Measurements from ENCODE around the gene CHD2.
A peak's percentile ranks its signal among the peaks of the same experiment; 100 is the strongest.

CHD2 gene

DNA sequence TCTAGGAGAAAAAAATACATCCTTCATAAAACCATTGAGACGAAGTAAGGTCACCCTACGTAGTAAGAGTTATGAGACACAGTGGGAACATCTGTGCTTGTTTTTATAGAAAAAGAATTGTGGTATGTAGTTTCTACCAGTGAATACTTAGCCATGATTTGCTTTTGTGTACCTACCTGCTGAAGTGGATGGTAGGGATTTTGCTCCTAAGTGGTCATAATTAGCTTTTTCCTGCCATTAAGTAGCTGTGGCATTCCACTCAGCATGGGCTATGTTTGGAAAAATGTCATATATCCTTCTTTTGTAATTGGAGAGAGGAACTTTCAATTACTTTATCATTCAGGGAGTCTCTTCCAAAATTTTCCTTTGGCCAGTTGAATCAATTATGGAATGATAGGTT, 63.7 kb downstream of the CHD2 start:
- TF ChIP-seq, protein P1, sequence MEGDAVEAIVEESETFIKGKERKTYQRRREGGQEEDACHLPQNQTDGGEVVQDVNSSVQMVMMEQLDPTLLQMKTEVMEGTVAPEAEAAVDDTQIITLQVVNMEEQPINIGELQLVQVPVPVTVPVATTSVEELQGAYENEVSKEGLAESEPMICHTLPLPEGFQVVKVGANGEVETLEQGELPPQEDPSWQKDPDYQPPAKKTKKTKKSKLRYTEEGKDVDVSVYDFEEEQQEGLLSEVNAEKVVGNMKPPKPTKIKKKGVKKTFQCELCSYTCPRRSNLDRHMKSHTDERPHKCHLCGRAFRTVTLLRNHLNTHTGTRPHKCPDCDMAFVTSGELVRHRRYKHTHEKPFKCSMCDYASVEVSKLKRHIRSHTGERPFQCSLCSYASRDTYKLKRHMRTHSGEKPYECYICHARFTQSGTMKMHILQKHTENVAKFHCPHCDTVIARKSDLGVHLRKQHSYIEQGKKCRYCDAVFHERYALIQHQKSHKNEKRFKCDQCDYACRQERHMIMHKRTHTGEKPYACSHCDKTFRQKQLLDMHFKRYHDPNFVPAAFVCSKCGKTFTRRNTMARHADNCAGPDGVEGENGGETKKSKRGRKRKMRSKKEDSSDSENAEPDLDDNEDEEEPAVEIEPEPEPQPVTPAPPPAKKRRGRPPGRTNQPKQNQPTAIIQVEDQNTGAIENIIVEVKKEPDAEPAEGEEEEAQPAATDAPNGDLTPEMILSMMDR (IDR thresholded peaks at IDR 0.05; ENCODE audit: control insufficient read depth, insufficient read depth, low read depth, low read length, missing control alignments): no peak
- H3K4me3 ChIP-seq (ENCODE audit: control insufficient read depth, low read depth, low read length): no peak overlapping the region
- DNase-seq (ENCODE audit: low read depth): no peak

GRCh38 chr15:92968926-92969651, 69.0 kb downstream of the CHD2 start:
- H3K4me3 ChIP-seq (ENCODE audit: control insufficient read depth, low read depth, low read length): no peak overlapping the region
- no peak for DNase-seq (ENCODE audit: low read depth)
- TF ChIP-seq, protein P1 (IDR thresholded peaks at IDR 0.05; ENCODE audit: control insufficient read depth, insufficient read depth, low read depth, low read length, missing control alignments): peak; percentile 17

DNA sequence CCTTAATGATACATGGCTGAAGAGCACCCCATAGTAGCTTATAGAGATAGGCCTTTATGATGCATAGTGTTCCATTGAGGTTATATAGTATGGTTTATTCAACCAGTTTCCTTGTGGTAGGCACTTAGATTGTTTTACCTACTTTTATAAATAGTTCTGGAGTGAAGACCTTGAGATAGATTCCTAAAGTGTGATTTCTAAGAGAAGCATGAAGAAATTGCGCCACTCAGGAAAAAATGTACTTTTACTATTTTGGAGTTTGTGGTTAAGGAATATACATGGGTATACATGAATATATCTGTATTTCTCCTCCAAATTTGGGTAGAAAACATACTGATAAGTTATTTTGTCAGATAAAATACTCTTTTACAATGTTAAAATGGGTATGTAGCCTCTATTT, 70.5 kb downstream of the CHD2 start:
- no peak overlapping the region for H3K4me3 ChIP-seq (ENCODE audit: control insufficient read depth, low read depth, low read length)
- TF ChIP-seq, protein P1 (IDR thresholded peaks at IDR 0.05; ENCODE audit: control insufficient read depth, insufficient read depth, low read depth, low read length, missing control alignments): no peak
- DNase-seq (ENCODE audit: low read depth): no peak

DNA sequence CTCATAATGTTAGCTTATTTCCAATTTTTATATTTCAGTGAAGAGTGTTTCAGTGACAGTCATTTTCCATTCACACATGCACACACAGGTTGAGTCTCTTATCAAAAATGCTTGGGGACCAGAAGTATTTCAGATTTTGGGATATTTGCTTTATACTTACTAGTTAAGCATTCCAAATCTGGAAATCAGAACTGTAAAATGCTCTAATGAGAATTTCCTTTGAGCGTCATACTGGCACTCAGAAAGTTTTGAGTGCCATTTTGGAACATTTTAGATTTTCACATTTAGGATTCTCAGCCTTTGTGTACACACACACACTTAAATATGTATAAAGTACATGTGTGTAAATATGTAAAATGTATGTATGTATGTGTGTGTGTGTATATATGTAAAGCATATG, 71.0 kb downstream of the CHD2 start:
- DNase-seq (ENCODE audit: low read depth): no peak
- no peak overlapping the region for H3K4me3 ChIP-seq (ENCODE audit: control insufficient read depth, low read depth, low read length)
- TF ChIP-seq, protein P1 (IDR thresholded peaks at IDR 0.05; ENCODE audit: control insufficient read depth, insufficient read depth, low read depth, low read length, missing control alignments): no peak

DNA sequence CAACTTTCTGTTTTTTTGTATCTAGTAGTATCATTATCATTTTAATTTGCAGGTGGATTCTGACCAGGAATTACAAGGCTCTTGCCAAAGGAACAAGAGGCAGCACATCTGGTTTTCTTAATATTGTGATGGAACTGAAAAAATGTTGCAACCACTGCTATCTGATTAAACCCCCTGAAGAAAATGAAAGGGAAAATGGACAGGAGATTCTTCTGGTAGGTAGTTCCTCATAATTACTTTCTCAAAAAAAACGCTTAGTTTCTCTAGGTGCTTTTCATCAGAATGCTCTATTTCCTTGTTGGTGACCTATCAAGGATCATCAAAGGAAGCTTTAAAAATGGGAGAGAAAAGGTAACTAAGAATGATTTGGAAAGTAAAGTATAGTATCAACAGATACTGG, 71.6 kb downstream of the CHD2 start:
- no peak for DNase-seq (ENCODE audit: low read depth)
- no peak overlapping the region for H3K4me3 ChIP-seq (ENCODE audit: control insufficient read depth, low read depth, low read length)
- TF ChIP-seq, protein P1 (IDR thresholded peaks at IDR 0.05; ENCODE audit: control insufficient read depth, insufficient read depth, low read depth, low read length, missing control alignments): no peak

- no peak for DNase-seq (ENCODE audit: low read depth)
- TF ChIP-seq, protein P1 (IDR thresholded peaks at IDR 0.05; ENCODE audit: control insufficient read depth, insufficient read depth, low read depth, low read length, missing control alignments): no peak
- H3K4me3 ChIP-seq (ENCODE audit: control insufficient read depth, low read depth, low read length): no peak overlapping the region
Observed at GRCh38 chr15:92974183-92974915, 74.2 kb downstream of the CHD2 start.
